Measurements from ENCODE around the gene MYH11. TPM values are rescaled to one million over a fixed set of nuclear protein-coding genes. Genes with fewer than 3 reads are reported as not detected.

The MYH11 gene
- total and polyA plus RNA-seq, 8 donors: 1.6 to 24.7 (median 5.0) TPM

DNA sequence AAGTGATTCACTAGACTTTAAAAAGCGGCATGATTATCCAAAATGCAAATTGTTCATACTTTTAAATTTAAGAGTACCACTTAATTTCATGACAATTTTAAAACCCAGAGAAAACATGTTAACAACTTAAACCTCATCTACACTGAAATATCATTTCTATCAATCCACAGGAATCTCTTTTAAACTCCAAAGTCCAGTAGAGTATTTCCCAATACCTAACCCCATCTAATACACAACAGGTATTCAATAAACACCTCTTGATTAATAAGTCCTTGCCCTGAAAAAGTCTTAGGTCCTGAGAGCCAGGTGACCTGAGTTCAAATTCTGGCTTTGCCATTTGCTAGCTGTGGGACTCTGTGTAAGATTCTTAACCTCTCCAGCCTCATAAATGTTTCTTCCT is 16.9 kb upstream of the MYH11 start:
- intact Hi-C loops (cut with DNase I): loop anchor here in 1 of 3 donors (10.0 kb wide), 1 partner anchor 261 kb away; no protein-coding TSS in a partner anchor
- FAIRE-seq (no peak), ATAC-seq (no peak), DNase-seq (no peak)
- H3K27me3 ChIP-seq: no peaks in the 10 kb centered on the region
- no peaks in the 10 kb centered on the region for H3K9me3 ChIP-seq
- TF ChIP-seq, protein P1, sequence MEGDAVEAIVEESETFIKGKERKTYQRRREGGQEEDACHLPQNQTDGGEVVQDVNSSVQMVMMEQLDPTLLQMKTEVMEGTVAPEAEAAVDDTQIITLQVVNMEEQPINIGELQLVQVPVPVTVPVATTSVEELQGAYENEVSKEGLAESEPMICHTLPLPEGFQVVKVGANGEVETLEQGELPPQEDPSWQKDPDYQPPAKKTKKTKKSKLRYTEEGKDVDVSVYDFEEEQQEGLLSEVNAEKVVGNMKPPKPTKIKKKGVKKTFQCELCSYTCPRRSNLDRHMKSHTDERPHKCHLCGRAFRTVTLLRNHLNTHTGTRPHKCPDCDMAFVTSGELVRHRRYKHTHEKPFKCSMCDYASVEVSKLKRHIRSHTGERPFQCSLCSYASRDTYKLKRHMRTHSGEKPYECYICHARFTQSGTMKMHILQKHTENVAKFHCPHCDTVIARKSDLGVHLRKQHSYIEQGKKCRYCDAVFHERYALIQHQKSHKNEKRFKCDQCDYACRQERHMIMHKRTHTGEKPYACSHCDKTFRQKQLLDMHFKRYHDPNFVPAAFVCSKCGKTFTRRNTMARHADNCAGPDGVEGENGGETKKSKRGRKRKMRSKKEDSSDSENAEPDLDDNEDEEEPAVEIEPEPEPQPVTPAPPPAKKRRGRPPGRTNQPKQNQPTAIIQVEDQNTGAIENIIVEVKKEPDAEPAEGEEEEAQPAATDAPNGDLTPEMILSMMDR (IDR thresholded peaks at IDR 0.05): no peak
- no peak overlapping the region for H3K27ac ChIP-seq
- H3K4me1 ChIP-seq: no peaks in the 10 kb centered on the region
- peaks cover 0 to 27% (median 8%) of the 10 kb centered on the region in 3 donors for H3K36me3 ChIP-seq
- H3K4me3 ChIP-seq: no peak overlapping the region
- 93 to 98% methylated on average over 1 of the region's 1 CpG for WGBS, 2 donors

DNA sequence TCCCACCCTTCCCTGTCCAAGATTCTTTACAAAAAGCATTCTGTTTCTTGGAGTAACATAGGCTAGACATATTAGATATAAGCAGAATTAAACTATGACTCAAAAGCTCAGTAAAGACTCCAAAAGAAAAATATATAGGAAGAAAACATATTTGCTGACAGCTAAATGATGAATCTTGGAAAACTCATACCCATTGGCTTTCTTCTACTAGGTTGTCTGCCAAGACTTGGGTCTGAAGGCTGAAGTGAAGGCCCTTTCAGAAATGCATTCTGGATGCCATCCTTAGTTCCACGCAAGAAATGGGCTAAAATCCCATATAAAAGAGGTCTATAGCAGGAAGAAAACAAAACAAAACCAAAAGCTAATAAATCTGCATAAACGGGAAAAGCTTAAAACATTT is 16.5 kb upstream of the MYH11 start:
- TF ChIP-seq, protein P1 (IDR thresholded peaks at IDR 0.05): no peak
- ATAC-seq (no peak), FAIRE-seq (no peak), DNase-seq (no peak)
- Histone ChIP-seq H3K27me3 (no peaks in the 10 kb centered on the region), H3K36me3 (peaks cover 0 to 28% (median 8%) of the 10 kb centered on the region in 3 donors), H3K4me3 (no peak overlapping the region), H3K4me1 (no peaks in the 10 kb centered on the region), H3K9me3 (no peaks in the 10 kb centered on the region), H3K27ac (no peak overlapping the region)
- 92 to 96% methylated on average over 2 of the region's 2 CpGs for WGBS, 2 donors
- intact Hi-C loops (cut with DNase I): loop anchor here in 1 of 3 donors (10.0 kb wide), 1 partner anchor 262 kb away; no protein-coding TSS in a partner anchor

DNA sequence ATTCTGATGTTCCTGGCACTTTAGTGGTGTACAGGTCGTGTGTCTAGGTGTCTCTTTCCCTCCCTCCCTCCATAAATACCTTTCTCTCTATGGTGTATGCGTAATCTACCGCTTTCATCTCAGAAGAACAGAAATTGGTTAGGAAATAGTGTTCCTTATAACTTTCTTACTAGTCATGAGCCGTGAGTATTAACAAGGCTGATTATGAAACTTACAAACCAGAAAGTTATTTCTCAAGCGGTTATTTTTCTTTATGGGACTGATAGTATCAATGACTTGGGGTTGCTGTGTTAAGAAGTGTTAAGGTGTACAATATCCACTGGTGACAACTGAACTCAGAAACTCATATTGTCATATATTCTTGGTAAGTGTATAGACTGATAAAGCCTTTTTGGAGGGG is 13.2 kb upstream of the MYH11 start:
- ATAC-seq (no peak), FAIRE-seq (no peak), DNase-seq (no peak)
- Histone ChIP-seq H3K27ac (no peak overlapping the region), H3K9me3 (no peaks in the 10 kb centered on the region), H3K27me3 (no peaks in the 10 kb centered on the region), H3K4me1 (no peaks in the 10 kb centered on the region), H3K4me3 (no peak overlapping the region), H3K36me3 (peaks cover 0 to 48% (median 8%) of the 10 kb centered on the region in 3 donors)
- intact Hi-C loops (cut with DNase I): loop anchor here in 1 of 3 donors (10.0 kb wide), 1 partner anchor 265 kb away; no protein-coding TSS in a partner anchor
- WGBS, 2 donors: 85 to 91% methylated on average over 5 of the region's 5 CpGs
- TF ChIP-seq, protein P1 (IDR thresholded peaks at IDR 0.05): no peak

DNA sequence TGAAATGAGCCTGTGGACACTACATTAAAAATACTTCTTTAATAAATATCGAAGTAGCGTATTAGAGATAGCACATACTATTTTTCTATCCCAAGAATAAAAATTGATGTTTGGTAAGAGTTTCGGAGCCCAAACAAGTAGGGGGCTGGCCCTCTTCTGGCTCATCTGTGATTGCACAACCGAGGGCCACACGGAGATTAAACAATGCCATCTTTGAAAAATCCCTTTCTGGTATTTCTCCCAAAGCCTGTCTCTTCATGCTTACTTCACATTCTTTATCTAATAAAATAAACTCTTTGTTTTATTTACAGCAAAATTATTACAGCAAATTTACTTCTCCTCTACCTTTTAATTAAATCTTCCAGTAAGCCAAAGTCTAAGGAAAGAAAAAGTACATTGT is 9.6 kb upstream of the MYH11 start:
- TF ChIP-seq, protein P1 (IDR thresholded peaks at IDR 0.05): no peak
- whole genome bisulfite sequencing, 2 donors: 71 to 72% methylated on average over 5 of the region's 5 CpGs
- Histone ChIP-seq H3K4me3 (no peak overlapping the region), H3K9me3 (no peaks in the 10 kb centered on the region), H3K36me3 (peaks cover 0 to 40% (median 3%) of the 10 kb centered on the region in 3 donors), H3K27me3 (no peaks in the 10 kb centered on the region), H3K27ac (no peak overlapping the region), H3K4me1 (no peaks in the 10 kb centered on the region)
- intact Hi-C loops (cut with DNase I): no loop called here
- DNase-seq (no peak), ATAC-seq (no peak), FAIRE-seq (no peak)

DNA sequence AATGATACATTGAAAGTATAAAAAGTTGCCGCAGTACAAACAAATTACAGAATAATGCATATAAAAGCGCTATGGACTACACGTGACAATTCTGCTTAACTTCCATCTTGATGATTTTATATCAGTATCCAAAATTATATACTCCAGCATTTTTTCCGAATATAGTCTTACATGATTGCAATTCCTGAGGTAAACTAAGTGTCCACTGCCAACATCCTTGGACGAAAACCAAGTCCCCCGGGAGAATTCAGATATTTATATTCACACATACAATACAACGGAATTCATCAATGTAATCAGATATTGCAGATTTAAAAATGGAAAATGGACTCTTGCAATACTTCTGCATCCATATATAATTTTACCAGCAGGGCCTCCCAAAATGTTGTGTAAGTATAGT is 8.9 kb upstream of the MYH11 start:
- WGBS, 2 donors: 75 to 80% methylated on average over 7 of the region's 7 CpGs
- ATAC-seq: no peak
- intact Hi-C loops (cut with DNase I): no loop called here

More for the DNA sequence above, 8.9 kb upstream of the MYH11 start:
- TF ChIP-seq, protein P1 (IDR thresholded peaks at IDR 0.05): no peak
- FAIRE-seq (no peak), DNase-seq (no peak)
- Histone ChIP-seq H3K9me3 (no peaks in the 10 kb centered on the region), H3K27me3 (no peaks in the 10 kb centered on the region), H3K4me1 (no peaks in the 10 kb centered on the region), H3K4me3 (no peak overlapping the region), H3K27ac (no peak overlapping the region), H3K36me3 (peaks cover 0 to 34% (median 3%) of the 10 kb centered on the region in 3 donors)

Measured in pancreas (tissue), 10 donors.